NCI-H524 treated with DMSO at 0.1 percent for 48 hours (cell line): ENCODE measurements around the gene DYRK2.
A peak's percentile ranks its signal among the peaks of the same experiment; 100 is the strongest.
"Not testable (repeated sequence)": the region's sequence is repeated elsewhere in the genome, so short reads cannot be mapped to it uniquely, and the experiment has no call there.

Experiments
- DNase-seq: peaks from one replicate; lab custom pipeline; 2025; lab: John Stamatoyannopoulos, UW

Gene DYRK2

GRCh38 chr12:67671419-67671818 lies 22.9 kb downstream of the DYRK2 start:
- no peak for DNase-seq

GRCh38 chr12:67671892-67672291 lies 23.3 kb downstream of the DYRK2 start:
- no peak for DNase-seq

DNA sequence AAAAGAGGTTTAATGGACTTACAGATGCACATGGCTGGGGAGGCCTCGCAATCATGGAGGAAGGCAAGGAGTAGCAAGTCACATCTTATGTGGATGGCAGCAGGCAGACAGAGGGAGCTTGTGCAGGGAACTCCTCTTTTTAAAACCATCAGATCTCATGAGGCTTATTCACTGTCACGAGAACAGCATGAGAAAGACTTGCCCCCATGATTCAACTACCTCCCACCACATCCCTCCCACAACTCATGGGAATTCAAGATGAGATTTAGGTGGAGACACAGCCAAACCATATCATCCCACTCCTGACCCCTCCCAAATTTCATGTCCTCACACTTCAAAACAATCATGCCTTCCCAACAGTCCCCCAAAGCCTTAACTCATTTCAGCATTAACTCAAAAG lies 24.0 kb downstream of the DYRK2 start:
- DNase-seq, result not testable (repeated sequence)

- DNase-seq, result not testable (repeated sequence)
Measured at GRCh38 chr12:67673509-67673908, 25.0 kb downstream of the DYRK2 start.

DNA sequence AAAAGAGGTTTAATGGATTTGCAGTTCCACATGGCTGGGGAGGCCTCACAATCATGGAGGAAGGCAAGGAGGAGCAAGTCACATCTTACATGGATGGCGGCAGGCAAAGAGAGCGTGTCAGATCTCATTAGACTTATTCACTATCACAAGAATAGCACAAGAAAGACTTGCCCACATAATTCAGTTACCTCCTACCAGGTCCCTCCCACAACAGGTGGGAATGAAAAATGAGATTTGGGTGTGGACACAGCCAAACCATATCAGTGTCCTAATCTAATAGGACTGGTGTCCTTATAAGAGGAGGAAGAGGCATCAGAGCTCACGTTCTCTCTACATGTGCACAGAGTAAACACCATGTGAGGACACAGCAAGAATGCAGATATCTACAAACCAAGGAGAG lies 25.9 kb downstream of the DYRK2 start:
- DNase-seq, result no peak

DNA sequence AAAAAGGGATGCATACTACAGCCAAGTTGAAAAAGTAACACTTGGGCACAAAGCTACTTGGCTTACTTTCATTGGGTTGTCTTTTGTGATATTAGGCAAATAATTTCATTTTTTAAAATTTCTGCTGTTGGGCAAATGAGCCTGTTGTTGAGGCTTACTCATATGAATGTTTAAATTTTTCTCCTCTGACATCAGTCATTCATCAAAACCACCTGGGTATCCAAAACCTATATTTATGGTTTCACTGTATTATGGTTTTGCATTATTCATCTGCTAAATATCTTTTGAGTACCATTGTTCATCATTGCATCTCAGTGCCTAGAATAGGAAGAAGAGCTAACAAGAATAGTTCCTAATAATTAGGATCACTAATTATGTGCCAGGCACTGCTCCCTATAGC lies 28.1 kb downstream of the DYRK2 start:
- no peak for DNase-seq

DNA sequence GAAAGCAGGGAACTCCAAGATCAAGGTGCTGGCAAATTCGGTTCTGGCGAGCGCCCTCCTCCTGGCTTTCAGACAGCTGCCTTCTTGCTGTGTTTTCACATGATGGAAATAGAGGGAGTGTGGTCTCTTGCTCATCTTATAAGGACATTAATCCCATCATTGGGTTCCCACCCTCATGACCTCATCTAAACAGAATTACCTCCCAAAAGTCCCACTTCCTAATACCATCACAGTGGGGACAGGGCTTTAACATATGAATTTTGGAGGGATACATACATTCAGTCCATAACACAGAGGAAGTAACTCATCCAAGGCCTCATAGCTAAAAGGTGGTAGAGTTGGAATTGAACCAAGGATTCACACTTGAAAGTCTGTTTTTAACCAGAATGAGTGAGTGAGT lies 28.6 kb downstream of the DYRK2 start:
- DNase-seq, result no peak

DNA sequence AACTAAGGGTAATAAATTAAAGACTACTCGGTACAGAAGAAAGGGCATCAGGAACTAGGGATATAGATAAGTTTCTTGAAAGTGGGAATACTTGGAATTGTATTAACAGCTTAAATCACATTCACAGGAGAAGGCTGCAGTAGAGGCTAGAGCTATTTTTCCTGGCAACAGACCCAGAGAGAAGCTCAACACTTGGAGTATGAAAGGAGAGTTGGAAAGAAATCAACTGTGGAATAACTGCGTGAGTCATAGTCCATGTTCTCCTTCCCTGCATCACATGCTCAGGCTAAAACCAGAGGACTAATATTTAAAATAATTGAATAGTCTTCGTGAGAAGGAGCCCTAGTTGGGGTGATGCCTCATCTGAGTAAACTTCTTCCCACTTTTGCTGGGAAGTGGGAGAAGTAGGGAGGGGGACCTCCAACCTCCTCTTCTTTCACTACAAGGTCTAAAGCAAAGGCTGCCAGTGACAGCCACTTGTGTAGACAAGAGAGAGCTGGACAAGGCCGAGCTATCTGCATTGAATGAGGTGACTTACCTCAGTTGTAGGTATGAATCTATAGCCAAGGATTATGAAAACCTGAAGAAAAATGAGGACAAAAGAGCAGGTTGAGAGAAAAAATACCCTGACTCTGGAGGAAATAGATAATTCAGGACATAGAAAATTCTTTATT lies 32.7 kb downstream of the DYRK2 start:
- no peak for DNase-seq

DNA sequence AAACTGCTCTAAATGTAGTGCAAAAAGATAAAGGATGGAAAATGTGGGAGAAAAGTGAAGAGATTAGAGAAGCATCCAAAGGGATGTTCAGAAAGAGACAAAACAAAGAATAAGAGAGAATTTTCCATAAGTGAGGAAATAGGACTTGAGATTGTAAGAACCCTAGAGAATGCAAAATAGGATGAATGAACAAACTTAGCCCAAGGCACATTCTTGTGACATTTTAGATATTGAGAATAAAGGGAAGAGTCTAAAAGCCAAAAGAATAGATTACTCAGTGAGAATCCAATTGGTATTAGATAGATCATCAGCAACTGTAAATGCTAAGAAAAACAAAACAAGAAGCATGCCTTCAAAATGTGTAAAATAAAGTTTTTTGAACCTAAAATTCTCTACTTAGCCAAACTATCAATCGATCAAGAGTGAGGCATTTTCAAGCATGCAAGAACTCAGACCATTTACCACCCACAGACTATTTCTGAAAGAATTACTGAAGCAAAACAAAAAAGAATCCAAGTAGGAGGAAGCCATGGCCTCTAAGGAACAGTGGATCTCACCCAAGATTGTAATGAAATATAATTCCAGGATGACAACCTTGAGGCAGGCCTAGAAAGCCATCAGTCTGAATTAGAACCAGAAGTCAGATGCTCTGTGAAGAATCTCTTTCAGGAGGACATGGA lies 33.5 kb downstream of the DYRK2 start:
- DNase-seq, result no peak

DNA sequence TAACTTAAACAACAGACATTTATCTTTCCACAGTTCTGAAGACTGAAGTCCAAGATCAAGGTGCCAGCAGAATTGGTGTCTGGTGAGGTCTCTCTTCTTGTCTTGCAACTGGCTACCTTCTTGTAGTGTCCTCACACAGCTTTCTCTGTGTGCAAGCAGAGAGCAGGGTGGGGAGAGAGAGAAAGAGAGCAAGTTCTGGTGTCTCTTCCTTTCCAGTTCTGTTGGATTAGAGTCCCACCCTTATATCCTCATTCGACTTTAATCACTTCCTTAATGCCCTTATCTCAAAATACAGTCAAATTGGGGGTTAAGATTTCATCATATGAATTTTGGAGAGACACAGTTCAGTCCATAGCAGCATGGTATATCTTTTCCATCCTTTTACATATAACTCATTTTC lies 40.8 kb downstream of the DYRK2 start:
- DNase-seq, result no peak

- DNase-seq, result no peak
Measured at GRCh38 chr12:67690656-67691055, 42.1 kb downstream of the DYRK2 start.

DNA sequence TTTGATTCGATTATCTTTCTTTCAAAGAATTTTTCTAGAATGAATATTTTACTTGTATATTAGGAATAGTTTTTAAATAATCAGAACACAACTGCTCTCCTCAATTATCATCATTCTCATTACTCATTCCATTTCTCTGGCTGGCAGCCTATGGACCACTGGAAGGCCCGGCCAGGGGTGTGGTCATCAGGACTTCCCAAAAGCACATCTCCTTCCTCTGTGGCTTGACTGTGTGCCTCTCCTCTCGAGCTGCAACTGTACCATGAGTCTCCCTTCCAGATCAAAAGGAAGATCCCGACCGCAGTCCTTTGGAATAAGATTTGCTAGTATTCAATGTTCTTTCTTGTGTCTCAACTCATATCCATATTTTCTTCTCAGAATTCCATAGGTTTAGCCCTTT lies 42.7 kb downstream of the DYRK2 start:
- DNase-seq, result no peak

GRCh38 chr12:67692135-67692534 lies 43.6 kb downstream of the DYRK2 start:
- no peak for DNase-seq

DNA sequence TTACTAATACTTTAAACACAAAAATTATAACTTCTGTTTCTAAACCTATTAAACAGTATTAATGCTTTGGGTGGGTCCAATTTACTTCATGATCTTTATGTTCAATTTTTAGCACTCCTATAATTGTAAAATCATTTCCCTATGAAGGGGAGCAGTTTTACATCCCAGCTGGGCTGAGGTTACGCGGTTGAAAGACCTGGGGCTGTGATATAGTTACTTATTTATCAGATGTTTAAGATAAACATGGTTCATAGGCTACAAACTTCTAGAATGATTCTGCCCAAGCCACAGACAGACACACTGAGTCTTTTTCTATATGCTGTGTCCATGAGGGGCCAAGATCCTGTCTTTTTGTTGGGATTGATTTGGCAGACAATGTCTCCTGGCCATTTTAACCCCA lies 44.4 kb downstream of the DYRK2 start:
- no peak for DNase-seq

DNA sequence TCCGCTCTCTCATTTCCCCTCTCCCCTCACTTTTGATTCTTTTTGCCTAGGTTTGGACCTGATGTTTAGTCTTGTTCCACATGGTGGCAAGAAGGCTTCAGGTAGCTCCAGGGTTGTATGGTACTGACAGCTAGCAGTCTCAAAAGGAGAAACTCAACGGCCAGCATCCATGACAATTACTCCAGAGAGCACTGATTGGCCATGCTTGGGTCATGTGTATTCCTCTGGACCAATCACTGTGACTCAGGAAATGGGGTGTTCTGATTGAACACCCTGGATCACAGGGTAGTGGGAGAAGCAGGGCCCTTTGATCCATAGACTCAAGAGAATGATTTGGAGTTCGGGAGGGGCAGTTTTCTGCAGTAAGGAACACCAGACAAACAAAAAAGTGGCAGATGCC lies 45.3 kb downstream of the DYRK2 start:
- no peak for DNase-seq

GRCh38 chr12:67694306-67694900 lies 45.9 kb downstream of the DYRK2 start:
- DNase-seq, result no peak

- no peak for DNase-seq
Measured at GRCh38 chr12:67695974-67696373, 47.4 kb downstream of the DYRK2 start.

GRCh38 chr12:67697443-67697842 lies 48.9 kb downstream of the DYRK2 start:
- DNase-seq, result no peak

DNA sequence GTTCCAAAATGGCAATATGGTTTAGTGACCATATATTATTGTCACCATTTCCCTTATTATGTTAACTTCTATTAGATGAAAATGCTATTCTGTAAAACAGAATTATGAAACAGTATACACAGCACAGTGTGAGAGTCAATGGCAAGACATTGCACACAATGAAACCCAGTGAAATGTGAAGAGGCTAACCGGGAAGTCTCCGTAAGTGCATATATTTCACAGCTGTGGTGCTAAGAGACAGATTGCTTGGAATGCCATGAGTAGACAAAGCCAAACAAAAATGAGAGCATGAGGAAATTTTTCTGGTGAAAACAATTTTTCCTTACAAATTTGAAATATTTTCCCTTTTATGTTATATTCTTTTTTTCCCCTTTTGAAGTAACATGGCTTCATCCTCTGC lies 49.4 kb downstream of the DYRK2 start:
- no peak for DNase-seq

DNA sequence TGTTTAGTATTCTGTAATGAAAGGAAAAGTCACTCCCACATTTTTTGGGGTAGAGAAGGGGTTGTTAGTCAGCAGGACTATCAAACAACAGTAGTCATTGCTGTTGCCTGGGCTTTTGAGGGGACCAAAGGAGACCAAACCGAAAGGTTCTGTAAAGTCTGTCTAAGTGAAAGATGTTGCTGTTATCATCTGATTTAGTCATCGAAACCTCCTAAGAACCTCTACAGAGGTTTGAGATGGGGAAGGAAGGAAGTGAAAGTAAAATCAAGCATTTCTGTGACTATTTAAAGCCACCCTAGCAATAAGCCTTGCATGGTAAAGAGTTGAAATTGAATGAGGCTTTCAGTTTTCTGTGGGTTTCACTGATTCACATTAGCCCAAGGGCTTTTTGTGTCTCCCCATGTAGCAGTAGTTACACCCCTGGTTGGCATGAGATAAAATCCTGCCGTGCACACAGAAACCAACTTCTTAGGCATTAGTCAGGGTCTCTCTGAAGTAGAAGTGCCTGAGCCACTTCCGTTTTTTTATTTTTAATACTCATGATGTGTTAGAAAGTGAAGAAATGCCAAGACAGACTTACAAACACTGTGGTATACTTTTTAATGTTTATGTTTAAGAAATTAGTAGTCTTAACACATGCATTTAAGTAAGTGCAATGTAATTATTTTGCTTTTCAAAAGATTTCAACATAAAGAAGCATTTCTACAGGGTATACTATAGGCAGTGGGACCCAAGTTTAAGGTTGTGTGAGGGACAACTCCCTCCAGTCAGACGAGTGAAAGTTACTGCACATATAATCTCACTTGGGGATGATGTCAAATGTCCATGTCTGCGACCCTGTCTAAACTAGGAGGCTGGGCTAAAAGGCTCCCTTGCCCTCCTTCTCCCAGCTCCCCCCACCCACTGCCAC lies 50.4 kb downstream of the DYRK2 start:
- DNase-seq, result no peak

- no peak for DNase-seq
Measured at GRCh38 chr12:67701121-67701520, 52.6 kb downstream of the DYRK2 start.

DNA sequence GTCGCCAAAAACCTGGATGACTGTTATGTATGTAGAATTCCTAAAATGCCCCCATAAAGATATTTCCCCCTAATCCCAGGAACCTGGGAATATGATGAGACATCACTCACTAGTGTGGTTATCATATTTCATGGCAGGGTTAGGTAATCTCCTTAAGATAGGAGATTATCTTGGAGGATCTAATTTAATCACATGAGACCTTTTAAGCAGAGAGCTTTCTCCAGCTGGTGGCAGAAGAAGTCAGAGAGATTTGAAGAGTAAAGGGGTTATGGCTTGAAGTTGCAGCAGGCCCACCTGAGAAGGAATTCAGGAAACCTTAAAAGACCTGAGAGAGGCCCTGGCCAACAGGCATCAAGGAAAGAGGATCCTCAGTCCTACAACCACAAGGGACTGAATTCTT lies 53.6 kb downstream of the DYRK2 start:
- peak; percentile 40 for DNase-seq

DNA sequence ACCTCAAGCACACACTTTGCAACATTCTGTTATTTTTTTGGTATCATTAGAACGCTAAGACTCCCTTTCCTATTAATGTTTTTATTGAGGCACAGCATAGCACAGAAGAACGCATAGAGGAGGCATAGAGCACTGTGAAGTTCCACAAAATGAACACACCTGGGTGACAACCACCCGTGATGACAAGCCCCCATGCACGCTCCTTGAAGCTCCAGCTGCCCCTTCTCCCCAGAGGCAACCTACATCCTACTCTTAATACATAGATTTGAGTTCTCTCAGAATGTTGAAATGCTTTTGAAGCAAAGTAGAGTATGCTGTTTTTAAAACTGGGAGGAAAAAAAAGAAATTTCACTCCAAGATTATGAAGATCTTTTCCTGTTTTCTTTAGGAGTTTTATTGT lies 55.5 kb downstream of the DYRK2 start:
- DNase-seq, result no peak
